GM23248 (cell line): ENCODE results near the gene POM121C.
"Not testable (repeated sequence)": the region's sequence is repeated elsewhere in the genome, so short reads cannot be mapped to it uniquely, and the experiment has no call there.

ENCODE experiments used
- EZH2 ChIP-seq: fragments of 200-600 bp; sonication (generic); IDR thresholded peaks from 2 replicates; pipeline ENCODE4 v1.6.1; 2018; ENCODE audit warnings: antibody characterized with exemption, mild to moderate bottlenecking; ENCODE audit not compliant: insufficient read depth, poor library complexity, severe bottlenecking
- EZH2phosphoT487 ChIP-seq: fragments of 200-600 bp; sonication (generic); IDR thresholded peaks from 2 replicates; pipeline ENCODE4 v1.6.1; 2018; ENCODE audit warnings: antibody characterized with exemption, moderate library complexity, mild to moderate bottlenecking, low read depth; ENCODE audit not compliant: insufficient read depth

DNA sequence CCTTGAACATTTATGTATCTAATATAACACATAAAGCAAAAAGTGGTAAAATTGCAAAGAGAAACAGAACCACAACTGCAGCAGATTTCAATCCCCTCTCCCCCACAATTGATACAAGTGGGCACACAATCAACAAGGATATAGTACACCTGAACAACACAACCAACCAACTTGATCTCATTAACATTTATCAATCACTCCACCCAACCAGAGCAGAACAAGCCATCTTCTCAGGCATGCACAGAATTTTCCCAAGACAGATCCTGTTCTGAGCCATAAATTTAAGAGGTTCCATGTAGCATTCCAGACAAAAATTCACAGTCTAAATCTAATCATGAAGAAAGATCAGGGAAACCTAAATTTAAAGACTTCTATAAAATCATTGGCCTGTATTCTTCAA is 5.8 kb downstream of the POM121C start:
- not testable (repeated sequence) for TF ChIP-seq EZH2, EZH2phosphoT487
